OCI-LY1 (cell line): ENCODE measurements around the gene MED22.

Experiments
- CTCF ChIP-seq: fragments of 200-600 bp; sonication (generic), shearing (Covaris generic); IDR thresholded peaks from 2 replicates; pipeline ENCODE4 v1.5.1; 2017; ENCODE audit warnings: mild to moderate bottlenecking, antibody characterized with exemption, low read length, moderate library complexity, mixed read lengths
- EZH2 ChIP-seq: fragments of 200-600 bp; sonication (generic), shearing (Covaris generic); IDR thresholded peaks from 2 replicates; pipeline ENCODE4 v1.8.0; 2017; ENCODE audit warnings: borderline replicate concordance, mixed run types, mild to moderate bottlenecking, antibody characterized with exemption, low read length, moderate library complexity, mixed read lengths

- TF ChIP-seq CTCF, result no peak
- TF ChIP-seq EZH2, result no peak
Observed at GRCh38 chr9:133294257-133294656, 53.7 kb downstream of the MED22 start.
